Anterior cingulate cortex (tissue), 58 donors: ENCODE results near the gene SMYD3.

Experiments used
- DNase-seq, 58 donors: peaks; one replicate each; lab custom pipeline; 2025; lab: John Stamatoyannopoulos, UW

The SMYD3 gene

DNA sequence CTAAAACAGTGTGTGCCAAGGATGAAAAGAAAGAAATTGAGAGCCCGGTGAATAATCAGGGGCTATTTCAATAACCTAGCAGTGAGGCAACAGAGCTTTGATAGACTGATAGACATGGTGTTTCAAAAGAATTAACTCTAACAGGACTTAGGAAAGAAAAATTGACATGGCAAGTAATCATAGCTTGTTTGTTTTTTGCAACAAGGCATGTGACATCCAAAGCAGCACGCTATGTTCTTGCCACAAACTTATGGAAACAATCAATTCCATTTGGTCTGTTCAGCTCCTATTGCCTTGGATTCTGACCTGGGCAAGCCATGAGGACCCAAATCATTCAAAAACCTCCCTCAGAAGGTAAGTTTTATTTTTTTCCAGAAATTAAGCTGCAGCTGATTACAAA is 608.5 kb downstream of the SMYD3 start:
- DNase-seq: no peak

DNA sequence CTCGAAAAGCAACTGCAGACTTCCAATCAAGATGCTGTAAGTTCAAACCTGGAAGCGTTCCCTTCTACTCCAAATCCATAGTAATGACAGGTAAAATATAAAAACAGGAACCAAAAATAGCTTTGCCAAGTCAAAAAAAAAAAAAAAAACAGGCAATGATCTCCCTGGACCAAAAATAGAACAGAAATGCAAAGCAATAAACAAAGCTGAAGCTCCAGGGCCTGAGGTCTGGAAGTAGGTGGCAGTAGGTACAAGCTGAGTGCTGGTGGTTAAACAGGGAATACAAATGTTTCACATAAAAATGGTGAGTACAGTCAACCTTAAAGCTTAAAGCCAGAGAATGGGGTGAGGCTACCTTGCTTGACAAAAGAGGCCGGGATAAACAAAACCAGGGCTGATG is 610.8 kb downstream of the SMYD3 start:
- no peak for DNase-seq

DNA sequence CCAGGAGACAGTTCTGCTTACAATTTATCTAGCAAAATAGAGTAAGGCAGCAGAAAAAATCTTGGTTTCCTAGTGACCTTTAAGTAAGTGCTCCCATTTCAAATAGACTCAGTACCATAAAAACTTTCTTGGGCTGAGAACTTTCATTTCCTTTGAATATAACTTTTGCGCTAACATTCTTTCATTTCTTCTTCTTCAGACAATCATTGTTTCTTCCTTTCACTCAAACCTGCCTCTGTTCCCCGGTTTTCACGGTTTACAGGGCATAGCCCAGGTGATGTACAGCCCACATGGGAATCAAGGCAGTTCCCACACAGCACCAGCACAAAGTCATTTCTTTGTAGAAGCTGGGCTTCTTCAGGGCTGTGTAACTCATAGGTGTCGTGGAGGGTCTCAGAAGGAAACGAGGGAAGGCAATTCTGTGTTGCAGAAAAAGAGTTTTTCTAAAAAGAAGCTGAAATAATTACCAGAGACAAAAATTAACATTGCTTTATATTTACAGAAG is 611.6 kb downstream of the SMYD3 start:
- DNase-seq: no peak

DNA sequence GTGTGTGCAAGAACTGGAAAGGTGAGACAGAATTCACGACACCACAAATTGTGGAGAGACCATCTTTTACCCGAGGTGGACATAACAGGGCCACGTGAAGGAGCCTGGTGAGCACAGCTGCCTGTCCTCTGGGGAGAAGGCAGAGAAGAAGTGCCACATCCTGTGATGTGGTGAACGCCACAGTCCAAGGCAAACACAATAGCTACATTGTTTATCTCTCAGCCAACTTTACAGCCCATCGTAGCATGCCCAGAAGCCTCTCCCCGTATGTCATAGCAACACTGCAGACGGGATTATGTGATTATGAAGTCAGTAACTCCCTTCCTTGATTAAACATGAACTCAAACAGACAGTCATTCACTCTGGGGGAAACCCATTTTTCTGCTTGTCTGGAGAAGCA is 612.2 kb downstream of the SMYD3 start:
- DNase-seq: peak in 5 of 58 donors; percentile 1 to 14 (median 12)

DNA sequence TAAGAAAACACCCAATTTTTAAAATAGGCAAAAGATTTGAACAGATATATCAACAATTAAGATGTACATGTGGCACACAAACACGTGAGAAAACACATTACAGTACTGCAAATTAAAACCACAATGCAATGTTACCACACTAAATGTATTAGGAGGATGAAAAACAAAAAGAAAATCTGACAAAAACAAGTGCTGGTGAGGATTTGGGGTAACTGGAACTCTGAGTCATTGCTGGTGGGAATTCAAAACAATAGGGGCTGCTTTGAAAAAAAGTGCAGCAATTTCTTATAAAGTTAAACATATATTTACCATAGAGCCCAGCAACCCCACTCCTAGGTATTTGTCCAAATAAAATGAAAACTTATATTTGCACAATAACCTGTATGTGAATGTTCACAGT is 614.1 kb downstream of the SMYD3 start:
- DNase-seq: no peak

DNA sequence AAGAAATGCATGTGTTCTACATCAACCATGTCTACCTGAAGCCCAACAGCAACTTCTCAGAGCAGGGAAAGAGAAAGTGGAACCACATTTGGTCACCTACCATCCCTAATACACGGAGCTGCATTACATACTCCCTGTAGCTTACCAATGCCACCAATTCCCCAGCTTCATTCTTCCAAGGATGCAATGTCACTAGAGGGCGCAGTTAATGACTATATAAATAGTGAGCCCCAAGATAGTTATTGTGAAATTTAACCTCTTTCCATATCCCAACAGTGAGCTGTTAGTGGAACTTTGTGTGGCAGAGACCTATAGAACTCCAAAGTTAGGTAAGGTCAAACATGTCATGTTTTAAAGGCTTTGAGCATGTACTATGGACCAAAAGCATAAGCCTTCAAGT is 618.3 kb downstream of the SMYD3 start:
- no peak for DNase-seq

DNA sequence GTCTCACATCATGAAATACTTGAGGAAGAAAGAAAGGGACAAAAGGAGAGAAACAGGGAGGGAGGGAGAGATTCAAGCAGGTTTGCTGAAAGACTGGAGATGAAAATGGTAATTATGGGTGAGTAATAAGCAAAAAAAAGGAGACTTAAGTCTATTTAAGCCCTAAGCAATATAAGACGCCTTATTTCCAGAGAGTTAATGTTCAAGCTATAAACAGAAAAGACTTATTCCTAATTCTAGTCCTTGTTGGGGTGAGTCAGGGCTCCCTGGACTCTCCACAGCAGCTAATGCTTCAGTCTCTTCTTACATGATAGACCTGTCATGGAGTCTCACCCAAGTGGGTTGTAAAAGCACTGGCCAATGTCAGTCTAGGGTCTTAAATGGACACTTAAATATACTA is 619.2 kb downstream of the SMYD3 start:
- no peak for DNase-seq

DNA sequence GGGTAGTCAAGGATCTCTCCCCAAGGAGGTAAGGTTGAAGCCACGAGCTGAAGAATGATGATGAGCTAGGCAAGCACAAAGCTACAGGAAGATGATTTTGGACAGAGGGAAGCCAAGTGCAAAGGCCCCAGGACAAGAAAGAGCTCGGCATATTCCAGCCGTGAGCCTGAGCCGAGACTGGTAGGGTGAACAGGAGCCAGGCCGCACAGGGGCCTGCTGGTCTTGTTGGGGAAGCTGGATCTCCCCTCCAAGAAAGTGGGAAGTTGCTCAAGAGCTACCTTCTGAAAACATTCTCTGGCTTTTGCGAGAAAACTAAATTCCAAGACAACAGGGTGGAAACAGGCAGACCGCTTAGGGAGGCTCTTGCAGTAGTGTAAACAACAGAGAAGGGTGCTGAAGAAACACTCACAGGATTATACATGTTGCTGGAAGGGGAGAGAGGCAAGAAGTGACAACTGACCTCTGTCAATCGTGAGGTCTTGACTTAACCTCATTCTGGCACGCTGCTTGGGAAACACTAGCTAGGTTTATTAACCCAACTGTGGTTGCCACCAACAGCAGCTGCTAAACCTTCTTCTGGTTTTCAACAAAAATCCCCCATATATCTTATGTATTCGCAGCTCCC is 625.2 kb downstream of the SMYD3 start:
- DNase-seq: no peak

DNA sequence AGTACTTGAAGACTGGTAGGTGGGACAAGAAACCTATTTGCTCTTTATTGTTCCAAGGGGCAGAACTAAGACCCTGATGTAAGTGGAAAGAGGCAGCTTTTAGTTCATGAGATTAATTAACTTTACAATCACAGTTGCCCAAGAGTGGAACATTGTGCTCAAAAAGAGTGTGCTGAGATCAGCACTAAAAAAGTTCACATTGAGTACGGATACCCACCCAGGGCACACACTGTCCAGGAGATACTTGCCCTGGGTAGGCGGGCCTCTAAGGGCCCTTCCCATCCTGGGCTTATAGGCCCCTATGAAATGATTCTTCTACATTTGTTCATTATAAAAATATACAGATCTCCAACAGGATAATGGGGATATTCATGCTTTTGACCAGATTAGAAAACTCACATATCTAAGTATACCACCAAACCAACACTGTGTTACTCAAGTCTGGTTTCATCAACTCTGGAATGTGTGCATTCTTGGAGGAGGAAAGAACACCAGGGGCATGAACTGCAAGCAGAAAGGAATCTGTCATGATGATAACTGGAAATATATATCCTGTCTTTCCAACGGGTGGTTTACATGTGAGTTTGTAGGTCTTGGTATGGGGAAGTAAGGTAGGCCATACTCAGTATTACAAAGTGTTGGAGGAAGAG is 626.2 kb downstream of the SMYD3 start:
- no peak for DNase-seq

DNA sequence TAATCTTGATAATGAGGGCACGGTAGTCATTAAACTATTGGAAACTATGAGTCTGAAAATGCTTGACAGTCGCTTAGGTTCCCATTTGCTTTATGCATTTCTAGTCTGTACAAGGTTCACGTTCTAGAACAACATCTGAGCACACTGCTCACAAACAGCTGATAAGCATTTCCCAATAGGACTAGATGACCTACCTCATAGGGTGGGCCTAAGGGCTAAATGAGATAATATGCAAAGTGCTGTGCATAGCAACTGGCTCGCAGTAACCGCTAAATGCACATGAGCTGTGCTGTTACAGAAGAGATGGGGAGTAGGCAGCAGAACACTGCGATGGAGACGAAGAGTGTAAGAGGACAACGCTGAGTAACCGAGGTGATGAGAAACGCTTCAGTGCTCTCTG is 628.0 kb downstream of the SMYD3 start:
- no peak for DNase-seq

DNA sequence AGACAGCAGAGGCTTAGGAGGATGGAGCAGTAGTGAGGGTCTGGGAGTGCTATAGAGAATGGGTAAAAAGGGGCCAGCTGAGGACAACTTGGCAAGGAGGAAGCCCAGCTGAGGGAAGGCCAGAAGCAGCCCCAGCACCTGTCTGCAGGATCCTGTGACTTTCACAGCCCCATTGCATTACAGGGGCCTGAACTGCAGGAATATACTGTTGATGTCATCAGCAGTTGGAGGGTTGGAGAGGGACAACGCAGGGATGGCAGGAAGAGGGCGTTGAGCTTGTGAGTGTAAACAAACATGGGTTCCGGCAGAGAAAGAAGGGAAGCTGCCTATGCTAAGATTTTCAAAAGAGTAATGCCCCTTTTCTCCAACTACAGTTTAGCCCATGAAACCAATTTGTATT is 628.5 kb downstream of the SMYD3 start:
- no peak for DNase-seq

DNA sequence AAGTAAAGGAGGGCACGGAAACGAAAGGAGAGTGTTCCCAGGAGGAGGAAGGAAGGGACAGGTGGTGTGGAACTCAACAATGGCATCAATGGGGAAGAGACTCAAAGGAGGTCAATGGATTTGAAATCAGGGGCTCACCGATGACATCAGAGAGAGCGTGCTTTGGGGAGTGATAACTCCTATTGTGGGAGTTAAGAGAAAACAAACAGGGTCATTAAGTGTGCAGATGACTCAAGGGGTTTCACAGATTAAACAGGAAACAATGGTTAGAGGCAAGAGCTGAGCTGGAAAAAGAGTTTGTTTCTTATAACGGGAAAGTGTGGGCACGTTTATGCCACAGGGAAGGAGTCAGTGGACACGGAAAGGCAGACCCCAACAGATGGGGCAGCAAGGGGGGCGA is 629.1 kb downstream of the SMYD3 start:
- DNase-seq: no peak

DNA sequence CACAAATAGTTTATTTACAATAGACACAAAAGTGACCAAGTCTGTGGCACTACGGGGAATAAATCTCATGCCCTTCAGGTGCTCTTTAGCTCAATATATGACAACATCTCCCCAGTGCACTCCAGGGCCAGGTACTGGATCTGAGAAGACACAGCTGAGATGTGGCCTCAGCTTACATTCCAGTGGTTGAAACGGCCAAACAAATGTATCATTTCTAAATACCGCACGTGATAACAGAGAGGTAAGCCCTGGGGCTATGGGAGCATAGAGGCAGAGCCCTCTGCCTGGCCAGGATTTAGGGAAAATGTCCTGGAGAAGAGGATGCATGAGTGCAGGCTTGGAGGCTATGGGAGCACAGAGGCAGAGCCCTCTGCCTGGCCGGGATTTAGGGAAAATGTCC is 630.5 kb downstream of the SMYD3 start:
- DNase-seq: no peak

DNA sequence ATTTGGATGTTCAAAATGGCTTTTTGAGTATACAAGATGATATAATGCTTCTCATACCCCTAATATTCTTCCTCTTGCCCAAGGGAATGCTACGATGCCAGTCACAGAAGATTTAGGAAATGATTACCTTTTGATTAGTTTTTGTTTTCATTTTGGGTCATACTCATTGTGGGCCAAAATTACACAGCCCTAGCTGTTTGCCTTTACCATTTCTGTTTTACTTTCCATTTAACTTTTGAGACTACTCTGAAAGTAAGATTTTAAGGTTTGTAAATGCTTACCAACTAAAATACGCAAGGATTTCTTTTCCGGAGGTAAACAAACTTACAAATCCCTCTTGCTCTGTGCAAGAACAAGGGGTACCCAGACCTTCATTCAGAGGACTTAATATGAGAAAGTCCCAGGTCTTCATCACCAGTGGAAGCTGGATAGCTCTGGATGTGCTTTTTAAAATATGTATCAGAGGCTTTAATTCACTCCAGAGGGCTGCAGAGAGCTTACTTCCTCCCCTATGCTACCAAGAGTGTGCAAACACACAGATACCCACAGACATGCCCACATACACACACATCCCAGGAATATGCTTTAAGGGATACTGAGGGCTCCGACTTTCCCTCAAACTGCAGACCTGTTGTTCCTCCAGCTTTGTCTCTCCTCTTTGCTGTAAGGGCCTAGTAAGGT is 631.4 kb downstream of the SMYD3 start:
- DNase-seq: no peak

DNA sequence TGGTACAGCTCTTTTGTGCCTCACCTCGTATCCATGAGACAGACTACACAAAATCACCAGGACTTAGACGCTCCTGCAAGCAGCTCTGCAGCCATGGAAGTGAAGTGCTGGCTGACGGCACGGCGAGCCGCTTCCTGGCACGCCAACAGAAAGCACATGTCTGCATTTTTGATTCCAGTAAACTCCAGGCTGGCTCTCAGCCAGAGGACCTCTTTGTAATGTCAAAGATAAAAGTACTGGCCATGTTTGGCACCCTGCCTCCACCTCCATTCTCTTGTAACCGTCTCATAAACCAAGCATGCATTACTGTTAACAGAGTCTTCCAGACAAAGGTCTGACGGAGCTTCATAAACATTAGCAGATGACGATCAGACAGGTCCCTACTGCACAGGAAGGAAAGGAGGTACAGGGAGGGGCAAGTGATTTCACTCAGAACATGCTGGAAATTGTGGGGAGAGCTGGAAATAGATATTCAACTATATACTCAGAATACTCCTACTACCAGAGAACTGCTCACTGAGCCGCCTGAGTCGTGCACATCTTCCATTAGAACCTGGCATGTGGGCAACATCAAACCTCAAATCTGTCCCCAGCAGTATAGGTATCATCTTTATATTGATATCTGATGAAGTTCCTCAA is 632.0 kb downstream of the SMYD3 start:
- DNase-seq: peak in 1 of 58 donors; percentile 58

DNA sequence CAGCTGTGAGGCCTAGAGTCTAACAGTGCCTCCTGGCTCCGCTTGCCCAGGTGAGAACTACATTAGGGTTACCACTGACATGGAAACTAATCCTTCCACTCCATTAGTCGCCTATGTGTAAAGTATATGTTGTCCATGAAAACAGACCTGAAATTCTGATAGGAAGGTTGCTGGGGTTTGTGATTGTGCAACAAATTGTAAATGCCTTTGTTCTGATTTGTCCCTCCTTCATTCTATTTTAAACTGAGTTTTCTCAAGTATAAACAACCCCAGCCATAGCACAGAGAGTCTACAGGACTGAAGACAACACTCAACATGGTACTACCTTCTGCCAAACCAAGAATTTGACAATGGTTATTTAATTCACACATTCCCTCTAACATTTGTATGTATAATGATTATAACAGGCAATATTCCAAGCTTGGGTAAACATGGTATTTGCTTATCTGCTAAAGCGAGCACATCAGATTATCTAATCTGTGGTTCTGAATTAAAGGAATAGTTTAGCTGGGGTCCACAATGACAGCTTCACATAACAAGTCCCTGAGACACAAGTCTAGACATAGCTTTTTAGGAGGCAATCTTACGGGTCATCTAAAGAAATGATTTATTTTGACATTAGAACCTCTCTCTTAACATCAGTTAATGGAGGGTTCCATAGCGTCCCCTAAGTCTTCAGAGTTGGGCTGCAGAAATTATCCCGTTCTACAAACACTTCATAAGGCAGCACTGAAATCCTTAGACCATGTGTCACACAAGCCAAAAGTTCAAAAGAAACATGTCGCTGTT is 633.0 kb downstream of the SMYD3 start:
- DNase-seq: no peak

DNA sequence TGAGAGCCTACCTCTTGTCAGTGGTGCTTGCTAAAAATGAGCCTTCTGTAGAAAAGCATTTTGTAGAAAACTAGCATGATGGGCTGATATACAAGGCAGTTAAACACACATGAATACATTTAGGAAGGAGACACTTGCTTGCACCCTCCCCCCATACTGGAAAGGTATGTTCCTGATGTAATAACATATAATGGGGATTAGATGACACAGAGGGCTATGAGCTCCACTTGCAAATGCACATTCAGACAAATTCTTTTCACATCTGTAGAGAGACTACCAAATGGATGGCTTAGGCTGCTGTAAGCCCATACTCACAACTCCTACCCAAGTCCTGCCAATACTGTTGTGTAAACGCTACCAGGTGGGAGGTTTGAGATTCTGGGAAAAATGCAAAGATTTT is 634.0 kb downstream of the SMYD3 start:
- DNase-seq: no peak

DNA sequence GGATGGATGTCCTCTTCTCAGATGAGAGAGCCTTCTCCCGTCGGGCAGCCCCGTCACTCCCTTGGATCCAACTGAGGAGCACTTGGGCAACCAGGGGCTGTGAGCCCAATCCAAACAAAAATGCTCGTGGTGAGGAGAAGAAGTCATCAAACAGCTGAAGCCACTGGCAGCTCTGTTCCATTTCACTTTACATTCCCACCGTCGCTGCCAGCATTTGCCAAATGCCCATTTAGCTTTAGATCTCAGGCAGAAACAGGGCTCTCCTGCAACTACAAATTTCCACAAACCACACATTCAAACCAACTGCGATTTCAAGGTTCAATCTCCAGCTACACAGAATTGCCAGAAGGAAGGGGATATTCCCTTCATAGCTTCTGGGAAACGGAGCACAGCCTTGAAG is 634.6 kb downstream of the SMYD3 start:
- no peak for DNase-seq

DNA sequence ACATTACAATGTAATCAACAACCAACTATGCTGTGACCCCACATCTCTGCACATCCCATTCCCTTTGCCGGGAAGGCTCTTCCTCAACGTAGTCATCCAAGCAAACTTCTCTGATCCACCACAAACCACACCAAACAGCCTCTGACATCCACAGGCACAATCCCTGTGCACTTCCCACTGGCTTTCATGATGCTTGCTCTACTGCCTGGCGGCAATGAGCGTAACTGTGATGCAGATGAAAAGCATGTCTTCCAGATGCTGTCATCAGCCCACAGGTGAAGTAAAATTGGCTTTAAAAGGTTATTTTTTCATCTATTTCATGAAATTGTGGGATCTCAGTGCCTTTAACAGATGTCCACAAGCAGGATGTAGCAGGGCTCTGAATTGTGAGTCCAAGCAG is 635.2 kb downstream of the SMYD3 start:
- no peak for DNase-seq

DNA sequence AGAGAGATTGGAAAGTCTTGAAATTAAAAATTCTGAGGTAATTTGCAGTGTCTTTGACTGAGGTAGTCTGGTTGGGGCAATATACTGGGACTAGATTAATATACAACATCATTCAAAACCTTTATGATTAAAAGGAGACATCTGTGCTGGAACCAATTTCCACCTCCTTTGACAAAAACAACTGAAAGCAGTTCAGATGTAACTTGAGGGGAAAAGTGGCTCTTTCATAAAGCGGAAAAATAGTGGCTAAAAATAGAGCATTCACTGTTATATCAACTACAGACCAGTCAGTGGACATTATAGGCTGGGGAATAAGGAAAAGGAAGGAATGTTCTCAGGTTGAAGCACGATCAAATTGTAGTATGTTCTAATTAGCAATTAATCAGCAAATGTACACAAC is 635.9 kb downstream of the SMYD3 start:
- no peak for DNase-seq

DNA sequence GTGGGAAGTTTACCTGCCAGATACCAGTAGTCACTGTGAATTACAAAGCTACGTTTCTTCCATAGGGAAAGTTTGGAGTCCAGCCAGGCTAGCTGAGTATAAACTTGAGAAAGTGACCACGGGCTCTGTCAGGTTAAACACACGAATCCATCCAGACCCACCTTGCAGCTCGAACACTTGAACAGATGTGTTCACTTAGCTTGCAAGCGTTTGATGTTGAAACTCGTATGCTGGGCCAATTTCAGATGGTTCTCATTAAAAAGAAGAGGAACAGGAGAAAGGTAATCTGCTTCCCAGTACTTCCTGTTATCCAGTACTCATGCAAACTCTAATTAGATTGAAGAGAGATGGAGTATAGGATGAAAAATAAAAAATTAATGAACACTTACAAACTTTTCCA is 636.4 kb downstream of the SMYD3 start:
- DNase-seq: no peak
